Cardiac muscle cell (in vitro differentiated cells and primary cell): ENCODE data around the gene MEI4. TPM values are rescaled to one million over a fixed set of nuclear protein-coding genes. Genes with fewer than 3 reads are reported as not detected.

ENCODE experiments used
- DNase-seq, 2 donors: peaks; one replicate each; pipeline versions ENCODE4 v3.0.0 to v3.0.0-alpha.2; 2010 to 2017; ENCODE audit warnings: low read depth in 1 of 2, low spot score in 1 of 2
- H3K27ac ChIP-seq: fragments of 200-600 bp; sonication (generic); 2 replicates; pipeline ENCODE4 v1.5.1; 2016
- H3K27me3 ChIP-seq: fragments of 200-600 bp; sonication (generic); 2 replicates; pipeline ENCODE4 v1.6.0; 2016; ENCODE audit warnings: control low read depth
- H3K36me3 ChIP-seq: fragments of 200-600 bp; sonication (generic); 2 replicates; pipeline ENCODE4 v1.5.1; 2016; ENCODE audit warnings: control low read depth
- H3K4me1 ChIP-seq: fragments of 200-600 bp; sonication (generic); 2 replicates; pipeline ENCODE4 v1.8.1; 2017; ENCODE audit warnings: low read depth, mild to moderate bottlenecking, mixed run types
- H3K4me3 ChIP-seq: fragments of 200-600 bp; sonication (generic); 2 replicates; pipeline ENCODE4 v1.5.1; 2016; ENCODE audit warnings: mild to moderate bottlenecking
- H3K9me3 ChIP-seq: fragments of 200-600 bp; sonication (generic); 2 replicates; pipeline ENCODE4 v1.5.1; 2017; ENCODE audit warnings: low read depth, mild to moderate bottlenecking, control low read depth
- polyA plus RNA-seq: library from polyadenylated mRNA; unstranded; fragments of >200 nt; fragmentation: Nextera tagmentation; extraction: Ambion mirVana; gene quantifications from 2 replicates; pipeline ENCODE4 v1.2.1, GENCODE V29; 2016
- total RNA-seq: library from RNA; depleted of rRNA; stranded (reverse); fragments of >200 nt; gene quantifications from 2 replicates; pipeline ENCODE4 v1.2.3, GENCODE V29; 2016
- TF ChIP-seq, protein P1 (sequence below): IDR thresholded peaks from 2 replicates; pipeline ENCODE4 v1.5.1; 2012; ENCODE audit warnings: low read depth, mild to moderate bottlenecking, low read length

MEI4 gene
- total and polyA plus RNA-seq, 2 experiments from 2014 or later: 0.15 to 0.36 TPM

DNA sequence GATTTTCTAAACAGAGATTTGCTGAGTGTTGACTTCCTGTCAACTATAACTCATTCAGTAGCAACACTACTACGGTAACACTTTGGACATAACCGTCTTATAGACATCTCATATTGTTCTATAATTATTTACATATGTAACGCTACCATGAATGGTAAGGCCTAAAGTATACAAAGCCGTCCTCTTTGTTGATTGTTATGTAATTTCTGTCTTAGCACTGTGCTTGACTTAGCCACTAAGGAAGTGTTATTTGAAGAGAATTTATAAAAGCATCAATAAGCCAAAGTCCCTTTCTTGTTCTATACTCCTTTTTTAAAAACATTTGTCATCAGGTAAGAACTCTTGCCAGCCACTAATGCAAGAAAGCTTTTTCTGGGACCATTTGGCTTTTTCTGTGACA, 240.6 kb downstream of the MEI4 start:
- no peaks in the 10 kb centered on the region for H3K4me1 ChIP-seq
- no peaks in the 10 kb centered on the region for H3K36me3 ChIP-seq
- no peak overlapping the region for H3K27ac ChIP-seq

DNA sequence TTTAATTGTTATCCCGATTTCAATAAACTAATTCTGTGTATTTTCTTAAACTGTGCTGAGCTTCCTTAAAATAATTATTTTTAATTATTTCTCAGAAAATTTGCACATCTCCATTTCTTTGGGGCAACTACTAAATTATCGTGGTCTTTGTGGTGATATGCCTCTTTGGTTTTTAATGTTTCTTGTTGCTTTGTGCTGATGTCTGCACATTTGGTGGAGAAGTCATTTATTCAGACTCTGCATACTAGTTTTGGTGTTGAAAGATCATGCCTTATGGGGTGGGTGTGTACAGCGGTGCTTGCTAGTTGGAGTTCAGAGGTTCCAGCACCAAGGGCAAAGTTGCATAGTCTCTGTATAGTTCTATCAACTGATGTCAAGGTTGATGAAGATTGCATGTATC, 253.2 kb downstream of the MEI4 start:
- TF ChIP-seq, protein P1, sequence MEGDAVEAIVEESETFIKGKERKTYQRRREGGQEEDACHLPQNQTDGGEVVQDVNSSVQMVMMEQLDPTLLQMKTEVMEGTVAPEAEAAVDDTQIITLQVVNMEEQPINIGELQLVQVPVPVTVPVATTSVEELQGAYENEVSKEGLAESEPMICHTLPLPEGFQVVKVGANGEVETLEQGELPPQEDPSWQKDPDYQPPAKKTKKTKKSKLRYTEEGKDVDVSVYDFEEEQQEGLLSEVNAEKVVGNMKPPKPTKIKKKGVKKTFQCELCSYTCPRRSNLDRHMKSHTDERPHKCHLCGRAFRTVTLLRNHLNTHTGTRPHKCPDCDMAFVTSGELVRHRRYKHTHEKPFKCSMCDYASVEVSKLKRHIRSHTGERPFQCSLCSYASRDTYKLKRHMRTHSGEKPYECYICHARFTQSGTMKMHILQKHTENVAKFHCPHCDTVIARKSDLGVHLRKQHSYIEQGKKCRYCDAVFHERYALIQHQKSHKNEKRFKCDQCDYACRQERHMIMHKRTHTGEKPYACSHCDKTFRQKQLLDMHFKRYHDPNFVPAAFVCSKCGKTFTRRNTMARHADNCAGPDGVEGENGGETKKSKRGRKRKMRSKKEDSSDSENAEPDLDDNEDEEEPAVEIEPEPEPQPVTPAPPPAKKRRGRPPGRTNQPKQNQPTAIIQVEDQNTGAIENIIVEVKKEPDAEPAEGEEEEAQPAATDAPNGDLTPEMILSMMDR: no peak
- Histone ChIP-seq H3K9me3 (no peaks in the 10 kb centered on the region), H3K4me1 (no peaks in the 10 kb centered on the region), H3K27me3 (no peaks in the 10 kb centered on the region), H3K4me3 (no peak overlapping the region), H3K27ac (no peak overlapping the region), H3K36me3 (no peaks in the 10 kb centered on the region)
- no peak for DNase-seq

More for the DNA sequence above, 240.6 kb downstream of the MEI4 start:
- TF ChIP-seq, protein P1: no peak
- H3K9me3 ChIP-seq: no peaks in the 10 kb centered on the region
- H3K27me3 ChIP-seq: no peaks in the 10 kb centered on the region
- H3K4me3 ChIP-seq: no peak overlapping the region
- no peak for DNase-seq

DNA sequence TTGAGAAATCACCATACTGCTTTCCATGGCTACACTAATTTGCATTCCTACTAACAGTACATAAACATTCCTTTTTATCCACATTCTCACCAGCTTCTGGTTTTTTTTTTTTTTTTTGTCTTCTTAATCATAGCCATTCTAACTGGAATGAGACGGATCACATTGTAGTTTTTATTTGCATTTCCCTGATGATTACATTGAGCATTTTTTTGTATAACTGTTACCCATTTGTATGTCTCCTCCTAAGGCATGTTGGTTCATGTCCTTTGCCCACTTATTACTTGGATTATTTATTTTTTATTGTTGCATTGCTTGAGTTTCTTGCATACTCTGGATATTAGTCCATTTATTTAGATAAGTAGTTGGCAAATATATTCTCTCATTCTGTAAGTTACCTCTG, 258.0 kb downstream of the MEI4 start:
- DNase-seq: no peak
- no peak overlapping the region for H3K27ac ChIP-seq

DNA sequence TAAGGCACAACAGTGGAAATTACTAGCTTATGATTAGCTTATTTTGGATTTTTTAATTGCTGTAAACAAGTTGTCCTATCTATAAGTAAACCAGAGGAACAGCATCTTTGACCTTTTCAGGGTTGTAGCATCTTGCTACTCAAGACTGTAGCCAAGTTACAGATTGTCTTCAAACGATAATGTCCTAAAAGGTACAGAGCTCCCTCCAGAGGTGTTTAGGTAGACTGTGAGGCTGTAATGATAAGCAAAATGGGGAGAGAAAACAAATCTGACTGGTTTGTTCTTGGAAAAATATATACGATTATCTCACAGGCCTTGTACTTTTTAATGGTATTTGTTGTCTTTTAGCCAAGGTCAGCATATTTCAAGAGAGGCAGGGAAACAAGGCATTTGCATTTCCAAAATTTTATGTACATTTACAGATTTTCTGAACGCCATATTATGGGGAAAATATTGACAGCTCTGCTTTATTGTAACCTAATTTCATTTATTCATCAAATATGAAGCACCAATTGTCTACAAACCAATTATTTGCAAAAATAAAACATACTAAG, 273.4 kb downstream of the MEI4 start:
- no peaks in the 10 kb centered on the region for H3K27me3 ChIP-seq
- H3K36me3 ChIP-seq: no peaks in the 10 kb centered on the region
- peaks cover 5% of the 10 kb centered on the region for H3K4me1 ChIP-seq
- TF ChIP-seq, protein P1: no peak
- peak in 1 of 2 donors; percentile 11 for DNase-seq
- no peaks in the 10 kb centered on the region for H3K9me3 ChIP-seq
- no peak overlapping the region for H3K27ac ChIP-seq
- no peak overlapping the region for H3K4me3 ChIP-seq

More for the DNA sequence above, 258.0 kb downstream of the MEI4 start:
- H3K36me3 ChIP-seq: no peaks in the 10 kb centered on the region
- no peak overlapping the region for H3K4me3 ChIP-seq
- TF ChIP-seq, protein P1: no peak
- peaks cover 6% of the 10 kb centered on the region for H3K9me3 ChIP-seq
- H3K4me1 ChIP-seq: no peaks in the 10 kb centered on the region
- no peaks in the 10 kb centered on the region for H3K27me3 ChIP-seq

DNA sequence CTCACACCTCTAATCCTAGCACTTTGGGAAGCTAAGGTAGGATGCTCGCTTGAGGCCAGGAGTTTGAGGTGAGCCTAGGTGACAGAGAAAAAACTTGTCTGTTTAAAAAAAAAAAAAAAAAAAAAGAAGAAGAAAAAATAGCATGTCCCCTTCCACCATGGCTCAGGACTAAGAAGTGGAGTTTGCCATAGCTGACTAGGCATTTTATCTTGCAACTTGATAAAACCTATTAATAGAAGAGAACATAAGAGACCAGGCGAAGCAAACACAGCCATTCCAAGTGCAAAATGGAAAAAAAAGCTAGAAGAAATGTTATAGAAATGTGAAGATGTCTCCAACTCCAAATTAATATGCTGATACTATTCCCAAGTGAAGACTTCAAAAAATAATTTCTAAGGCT, 277.5 kb downstream of the MEI4 start:
- H3K27ac ChIP-seq: no peak overlapping the region
- TF ChIP-seq, protein P1: no peak
- no peaks in the 10 kb centered on the region for H3K27me3 ChIP-seq
- H3K4me1 ChIP-seq: peaks cover 5% of the 10 kb centered on the region
- H3K4me3 ChIP-seq: no peak overlapping the region
- no peaks in the 10 kb centered on the region for H3K9me3 ChIP-seq
- no peak for DNase-seq
- H3K36me3 ChIP-seq: no peaks in the 10 kb centered on the region

DNA sequence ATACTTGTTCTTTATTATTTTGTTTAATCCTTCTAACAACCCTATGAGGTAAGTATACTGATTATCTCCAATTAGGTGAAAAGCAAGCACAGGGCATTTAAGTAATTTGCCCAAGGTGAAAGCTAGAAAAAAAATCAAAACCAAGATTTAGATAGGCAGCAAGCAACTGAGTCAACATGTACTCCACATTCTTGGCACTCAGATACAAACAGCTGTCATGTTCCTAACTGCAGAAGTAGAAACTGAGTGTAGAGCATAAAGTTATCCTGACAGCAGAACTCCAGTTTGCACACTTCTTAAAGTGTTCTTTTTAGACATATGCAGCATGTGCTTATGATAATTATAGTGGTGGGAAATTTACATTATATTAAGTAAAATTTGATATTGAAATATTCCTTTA, 278.1 kb downstream of the MEI4 start:
- TF ChIP-seq, protein P1: no peak
- Histone ChIP-seq H3K4me1 (peaks cover 5% of the 10 kb centered on the region), H3K36me3 (no peaks in the 10 kb centered on the region), H3K9me3 (no peaks in the 10 kb centered on the region), H3K27me3 (no peaks in the 10 kb centered on the region), H3K4me3 (no peak overlapping the region), H3K27ac (no peak overlapping the region)
- no peak for DNase-seq
